AG09309 (cell line): ENCODE results near the gene GTF3C2.
A peak's percentile ranks its signal among the peaks of the same experiment; 100 is the strongest.
"Not testable (repeated sequence)": the region's sequence is repeated elsewhere in the genome, so short reads cannot be mapped to it uniquely, and the experiment has no call there.

Experiments used
- DNase-seq: peaks from one replicate; pipeline ENCODE4 v3.0.0-alpha.2; 2010; ENCODE audit warnings: low read depth
- H3K4me3 ChIP-seq: 2 replicates; pipeline ENCODE4 v1.5.1; 2011; ENCODE audit warnings: mild to moderate bottlenecking, low read depth, low read length, moderate library complexity; ENCODE audit not compliant: control insufficient read depth
- CTCF ChIP-seq: IDR thresholded peaks from 2 replicates; pipeline ENCODE4 v1.5.1; 2011; ENCODE audit warnings: mild to moderate bottlenecking, low read depth, low read length, inconsistent platforms; ENCODE audit not compliant: insufficient read depth, control insufficient read depth; ENCODE audit errors: missing control alignments

Gene GTF3C2

GRCh38 chr2:27305516-27305915 lies 51.0 kb downstream of the GTF3C2 start:
- TF ChIP-seq CTCF, result no peak
- H3K4me3 ChIP-seq, result no peak overlapping the region
- no peak for DNase-seq

- DNase-seq, result no peak
- H3K4me3 ChIP-seq, result no peak overlapping the region
- TF ChIP-seq CTCF, result no peak
Observed at GRCh38 chr2:27304488-27305240, 51.9 kb downstream of the GTF3C2 start.

- no peak overlapping the region for H3K4me3 ChIP-seq
- DNase-seq, result no peak
- peak; percentile 78 for TF ChIP-seq CTCF
Observed at GRCh38 chr2:27303093-27304025, 53.2 kb downstream of the GTF3C2 start.

GRCh38 chr2:27300606-27301005 lies 56.0 kb downstream of the GTF3C2 start:
- not testable (repeated sequence) for H3K4me3 ChIP-seq, DNase-seq

GRCh38 chr2:27298391-27299080 lies 58.0 kb downstream of the GTF3C2 start:
- no peak for DNase-seq
- TF ChIP-seq CTCF, result no peak
- no peak overlapping the region for H3K4me3 ChIP-seq

- TF ChIP-seq CTCF, result no peak
- no peak overlapping the region for H3K4me3 ChIP-seq
- DNase-seq, result no peak
Observed at GRCh38 chr2:27297195-27297594, 59.4 kb downstream of the GTF3C2 start.
